ENCODE measurements around the gene PIP4K2C.

The PIP4K2C gene

DNA sequence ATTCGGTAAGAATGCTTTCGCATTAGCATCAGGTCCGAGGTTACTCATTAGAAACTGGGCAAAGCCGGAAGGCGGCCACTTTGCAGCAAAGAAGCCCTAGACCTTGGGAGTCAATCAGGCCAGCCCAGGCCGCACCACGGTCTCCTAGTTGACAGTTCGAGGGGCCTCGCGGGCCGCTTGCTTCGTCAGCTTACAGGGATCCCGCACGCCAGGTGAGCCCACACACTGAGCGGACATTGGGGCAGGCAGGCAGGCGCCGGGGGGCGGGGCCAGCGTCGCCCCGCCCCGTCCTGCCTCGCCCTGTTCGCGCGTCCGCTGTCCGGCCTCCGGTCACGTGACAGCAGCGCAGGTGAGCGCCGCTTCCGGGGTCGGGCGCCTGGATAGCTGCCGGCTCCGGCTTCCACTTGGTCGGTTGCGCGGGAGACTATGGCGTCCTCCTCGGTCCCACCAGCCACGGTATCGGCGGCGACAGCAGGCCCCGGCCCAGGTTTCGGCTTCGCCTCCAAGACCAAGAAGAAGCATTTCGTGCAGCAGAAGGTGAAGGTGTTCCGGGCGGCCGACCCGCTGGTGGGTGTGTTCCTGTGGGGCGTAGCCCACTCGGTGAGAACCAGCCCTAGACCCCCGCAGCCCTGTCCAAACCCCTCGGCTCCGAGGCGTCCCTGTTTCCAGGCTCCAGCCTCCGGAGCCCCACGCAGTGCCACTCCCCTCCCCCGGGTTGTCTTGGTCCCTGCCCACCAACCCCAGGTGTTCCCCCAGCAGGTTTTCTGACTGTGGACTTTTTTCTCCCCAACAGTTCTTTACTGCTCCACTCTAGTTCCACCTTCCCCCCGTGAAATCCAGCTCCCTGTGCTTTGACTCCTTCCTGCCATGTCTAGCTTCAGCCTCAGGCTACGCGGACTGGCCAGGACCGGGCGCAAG is at the start of gene PIP4K2C:
PIP4K2C (plus strand) TSS at position 329 of the 918 bp plus-strand sequence; CDS start at position 427, 98 bp downstream.
- peak; percentile 81 for DNase-seq

DNA sequence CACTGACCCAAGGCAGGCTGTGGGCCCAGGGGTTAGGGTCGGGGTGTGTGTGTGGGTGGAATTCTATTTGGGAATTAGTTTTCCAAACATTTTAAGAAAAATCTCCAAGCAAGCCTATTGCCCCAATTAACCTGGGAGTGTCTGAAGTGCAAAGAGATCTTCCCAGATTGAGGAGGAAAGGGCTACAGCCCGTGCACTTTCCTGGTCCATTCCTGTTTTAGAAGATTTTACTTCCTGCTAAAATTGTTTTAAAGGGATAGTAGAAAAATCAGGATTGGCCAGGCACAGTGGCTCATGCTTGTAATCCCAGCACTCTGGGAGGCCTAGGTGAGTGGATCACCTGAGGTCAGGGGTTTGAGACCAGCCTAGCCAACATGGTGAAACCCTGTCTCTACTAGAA is 49.3 kb upstream of the PIP4K2C start:
- no peak for DNase-seq

DNA sequence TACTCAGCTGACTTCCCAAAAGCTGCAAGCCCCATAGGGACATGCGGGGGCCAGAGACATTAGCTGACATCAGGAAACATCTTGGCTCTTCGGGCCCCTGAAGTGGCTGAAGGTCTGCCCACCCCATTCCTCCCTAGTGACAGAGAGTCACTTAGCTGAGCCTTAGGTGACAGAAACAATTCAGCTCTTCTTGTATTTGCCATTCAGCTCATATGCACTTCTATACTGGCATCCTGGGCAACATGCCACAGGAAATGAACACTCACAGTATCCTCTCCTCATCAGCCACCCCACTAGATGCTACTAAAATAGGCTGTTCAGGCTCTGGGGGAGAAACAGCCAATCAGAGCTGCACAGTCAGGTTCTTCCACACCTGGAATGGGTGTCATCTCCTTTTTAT is 47.4 kb upstream of the PIP4K2C start:
- DNase-seq = no peak

DNA sequence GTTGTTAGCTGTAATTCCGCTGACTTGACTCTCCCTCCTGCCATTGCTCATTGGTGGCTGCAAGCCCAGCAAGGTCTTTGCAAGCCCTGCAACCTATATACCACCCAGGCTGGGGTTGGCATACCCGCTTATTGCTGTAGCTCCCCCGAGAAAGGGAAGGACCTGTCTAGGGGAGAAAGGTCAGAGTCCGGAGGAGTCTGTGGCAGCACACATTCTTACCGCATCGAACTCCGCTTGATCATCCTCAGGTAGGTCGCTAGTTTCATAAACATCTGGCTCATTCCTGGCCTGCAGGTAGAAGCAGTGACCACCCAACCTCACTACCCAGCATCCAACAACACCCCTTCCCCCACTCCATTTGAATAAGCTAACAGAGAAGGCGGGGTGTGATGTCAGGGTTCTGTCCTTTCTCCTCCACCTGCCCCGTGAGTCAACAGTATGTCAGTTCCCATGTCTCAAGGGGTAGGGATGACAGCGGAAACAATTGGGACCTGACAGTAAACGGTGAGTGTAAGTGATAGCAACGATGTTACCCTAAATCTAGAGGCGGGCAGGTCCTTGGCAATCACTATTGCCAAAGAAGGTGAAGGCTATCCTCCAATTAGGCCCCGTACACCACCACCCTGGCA is 45.1 kb upstream of the PIP4K2C start:
- no peak for DNase-seq

DNA sequence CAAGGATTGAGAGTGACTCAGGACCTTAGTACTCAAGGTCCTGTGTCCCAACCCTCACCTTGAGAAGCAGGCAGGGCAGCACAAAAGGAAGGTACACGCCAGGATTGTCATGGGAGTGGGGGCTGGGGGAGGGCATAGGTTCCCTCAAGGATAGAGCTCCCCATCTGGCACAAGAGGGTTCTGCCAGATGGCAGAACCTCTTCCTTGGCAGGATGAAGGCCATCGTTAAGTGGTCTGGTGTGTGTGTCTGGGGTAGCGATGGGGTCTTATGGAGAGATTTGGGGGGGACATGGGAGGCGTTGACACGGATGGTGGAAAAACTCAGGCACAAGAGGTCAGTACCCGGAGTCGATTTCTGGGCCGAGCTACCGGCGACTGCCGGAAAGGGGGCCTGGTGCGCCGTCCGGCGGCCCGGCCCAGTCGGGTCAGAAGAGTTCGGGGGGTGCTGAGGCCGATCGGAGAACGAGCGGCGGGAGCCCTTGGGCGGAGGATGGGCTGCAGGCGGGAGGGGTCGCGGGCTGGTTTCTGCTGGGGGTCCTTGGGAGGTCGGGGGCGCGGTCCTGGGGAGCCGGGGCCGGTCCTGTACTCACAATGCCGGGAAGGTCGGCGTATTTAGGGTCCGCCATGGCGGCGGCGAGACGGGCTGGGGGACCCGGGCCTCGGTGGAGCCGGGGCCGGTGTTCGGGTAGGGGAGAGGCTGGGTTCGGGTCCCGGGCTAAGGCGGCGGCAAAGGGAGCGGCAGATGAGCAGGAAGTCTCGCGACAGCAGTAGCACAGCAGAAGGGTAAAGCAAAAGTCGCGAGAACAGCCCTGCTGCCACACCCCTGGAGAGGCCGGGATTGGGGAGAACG is 44.3 kb upstream of the PIP4K2C start, which contains the start of gene DCTN2:
DCTN2 (minus strand) TSS at position 755 of the 850 bp plus-strand sequence; CDS start at position 626, 129 bp downstream.
- peak; percentile 95 for DNase-seq

DNA sequence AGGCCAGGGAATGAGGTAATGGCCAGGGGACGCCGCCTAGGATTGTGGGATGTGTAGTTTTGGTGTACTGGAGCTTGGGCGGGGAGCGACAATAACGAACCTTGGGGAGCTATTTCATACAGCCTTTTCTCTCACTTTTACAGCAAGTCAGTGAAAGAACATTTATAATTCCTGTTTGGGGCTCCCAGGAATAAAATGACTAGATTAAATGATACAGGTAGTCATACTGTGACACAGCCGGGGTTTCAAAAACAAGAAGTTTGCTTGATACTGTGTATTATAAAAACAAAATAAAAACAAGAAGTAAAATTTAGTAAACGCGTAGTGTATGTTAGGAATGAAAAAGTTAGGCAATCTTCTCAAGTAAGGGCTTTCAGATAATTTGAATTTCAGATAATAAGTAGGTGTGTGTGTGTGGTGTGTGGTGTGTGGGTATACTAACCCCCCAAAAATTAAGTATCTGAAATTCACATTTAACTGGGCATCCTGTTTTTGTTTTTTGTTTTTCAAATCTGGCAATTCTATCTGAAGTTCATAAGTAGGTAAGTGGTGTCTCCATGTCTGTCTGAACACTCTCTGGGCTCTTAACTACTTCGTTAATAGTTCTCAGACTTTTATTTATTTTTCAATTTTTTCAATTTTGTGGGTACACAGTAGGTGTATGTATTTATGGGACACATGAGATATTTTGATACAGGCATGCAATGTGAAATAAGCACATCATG is 43.5 kb upstream of the PIP4K2C start:
- DNase-seq = no peak

DNA sequence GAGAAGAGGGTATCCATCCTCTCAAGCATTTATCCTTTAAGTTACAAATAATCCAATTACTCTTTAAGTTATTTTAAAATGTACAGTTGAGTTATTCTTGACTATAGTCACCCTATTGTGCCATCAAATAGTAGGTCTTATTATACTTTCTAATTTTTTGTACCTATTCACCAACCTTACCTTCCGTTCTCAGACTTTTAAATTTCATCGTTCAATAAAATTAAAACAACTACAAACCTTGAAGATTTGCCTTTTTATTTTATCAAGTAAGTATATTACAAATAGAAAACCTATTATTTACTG is 43.0 kb upstream of the PIP4K2C start:
- no peak for DNase-seq

DNA sequence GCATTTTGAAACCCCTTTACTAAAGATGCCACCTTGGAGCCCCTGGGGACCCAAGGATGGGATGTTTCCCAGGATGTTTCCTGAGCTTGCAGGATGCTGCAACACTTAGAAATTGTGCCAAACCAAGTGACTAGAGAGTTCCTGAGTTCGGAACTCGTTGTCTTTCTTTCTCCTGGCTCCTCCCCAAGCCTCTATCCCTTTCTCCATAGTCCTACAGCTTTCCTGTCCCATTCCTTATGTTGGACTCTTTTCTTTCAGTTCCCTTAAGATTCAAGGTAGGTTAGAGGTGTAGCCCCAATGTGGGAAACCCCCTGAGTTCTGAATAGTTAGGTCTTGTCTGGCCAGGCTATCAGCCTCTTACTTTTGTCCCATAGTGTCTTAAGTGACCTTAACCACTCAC is 42.5 kb upstream of the PIP4K2C start:
- DNase-seq = no peak

DNA sequence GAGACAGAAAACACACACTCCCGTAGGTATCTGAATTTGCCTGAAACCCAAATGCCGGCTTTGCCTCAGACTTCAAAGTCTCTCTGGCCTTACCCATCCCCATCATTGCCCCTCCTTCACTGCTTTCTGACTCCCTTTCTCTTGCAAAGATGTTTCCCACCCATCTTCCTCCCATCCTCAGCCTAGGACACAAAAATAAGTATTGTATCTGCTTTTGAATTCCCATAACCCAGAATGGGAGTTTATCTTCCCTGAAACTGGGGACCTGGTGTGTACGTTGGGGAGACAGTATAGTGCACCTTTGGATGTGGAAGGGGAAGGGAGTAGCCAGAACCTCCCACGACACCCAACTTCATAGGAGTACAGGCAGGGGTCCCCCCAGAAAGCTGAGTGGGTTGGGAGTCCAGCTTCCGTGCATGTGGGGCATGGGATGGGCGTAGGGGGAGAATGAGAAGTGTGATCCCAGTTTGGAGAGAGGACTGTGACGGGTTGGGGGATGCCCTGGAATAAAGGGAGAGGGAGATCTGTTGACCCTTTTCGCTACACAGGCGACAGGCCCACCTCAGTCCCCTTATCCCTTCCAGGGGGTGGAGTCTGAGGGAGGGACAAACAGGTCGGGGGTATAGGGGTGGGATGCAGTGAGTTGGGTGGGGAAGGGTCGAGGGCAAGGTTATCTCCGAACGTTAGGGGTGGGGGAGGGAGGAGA is 41.6 kb upstream of the PIP4K2C start:
- DNase-seq = no peak

DNA sequence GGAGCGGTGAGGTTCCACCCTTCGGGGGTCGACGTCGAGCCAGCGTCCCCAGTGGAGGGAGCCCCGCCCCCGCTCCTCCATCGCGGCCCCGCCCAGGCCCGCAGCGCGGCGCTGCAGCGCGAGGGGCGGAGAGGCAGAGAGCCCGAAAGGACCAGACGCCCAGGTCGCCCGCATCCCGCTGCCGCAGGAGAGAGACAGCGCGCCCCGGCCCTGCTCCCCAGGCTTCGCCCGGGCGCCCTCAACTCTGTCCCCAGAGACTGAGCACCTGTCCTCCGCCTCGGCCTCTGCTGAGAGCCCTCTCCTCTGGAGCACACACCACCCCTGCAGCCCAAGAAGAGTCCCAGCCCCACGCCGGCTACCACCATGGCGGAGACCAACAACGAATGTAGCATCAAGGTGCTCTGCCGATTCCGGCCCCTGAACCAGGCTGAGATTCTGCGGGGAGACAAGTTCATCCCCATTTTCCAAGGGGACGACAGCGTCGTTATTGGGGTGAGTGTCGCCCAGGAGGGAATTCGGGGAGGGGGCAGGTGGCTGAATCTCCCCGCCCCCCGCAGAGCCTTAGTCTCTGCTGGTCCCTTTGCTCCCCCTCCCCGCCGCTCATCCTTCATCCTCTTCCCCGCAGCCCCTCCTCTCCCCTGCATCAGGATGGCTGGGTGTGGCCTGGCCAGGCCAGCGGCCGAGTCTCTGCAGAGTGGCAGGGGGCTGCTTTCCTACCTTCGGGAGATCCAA is 40.9 kb upstream of the PIP4K2C start, which contains the start of gene KIF5A:
KIF5A (plus strand) TSS at position 136 of the 732 bp plus-strand sequence; CDS start at position 364, 228 bp downstream.
- peak; percentile 65 for DNase-seq

DNA sequence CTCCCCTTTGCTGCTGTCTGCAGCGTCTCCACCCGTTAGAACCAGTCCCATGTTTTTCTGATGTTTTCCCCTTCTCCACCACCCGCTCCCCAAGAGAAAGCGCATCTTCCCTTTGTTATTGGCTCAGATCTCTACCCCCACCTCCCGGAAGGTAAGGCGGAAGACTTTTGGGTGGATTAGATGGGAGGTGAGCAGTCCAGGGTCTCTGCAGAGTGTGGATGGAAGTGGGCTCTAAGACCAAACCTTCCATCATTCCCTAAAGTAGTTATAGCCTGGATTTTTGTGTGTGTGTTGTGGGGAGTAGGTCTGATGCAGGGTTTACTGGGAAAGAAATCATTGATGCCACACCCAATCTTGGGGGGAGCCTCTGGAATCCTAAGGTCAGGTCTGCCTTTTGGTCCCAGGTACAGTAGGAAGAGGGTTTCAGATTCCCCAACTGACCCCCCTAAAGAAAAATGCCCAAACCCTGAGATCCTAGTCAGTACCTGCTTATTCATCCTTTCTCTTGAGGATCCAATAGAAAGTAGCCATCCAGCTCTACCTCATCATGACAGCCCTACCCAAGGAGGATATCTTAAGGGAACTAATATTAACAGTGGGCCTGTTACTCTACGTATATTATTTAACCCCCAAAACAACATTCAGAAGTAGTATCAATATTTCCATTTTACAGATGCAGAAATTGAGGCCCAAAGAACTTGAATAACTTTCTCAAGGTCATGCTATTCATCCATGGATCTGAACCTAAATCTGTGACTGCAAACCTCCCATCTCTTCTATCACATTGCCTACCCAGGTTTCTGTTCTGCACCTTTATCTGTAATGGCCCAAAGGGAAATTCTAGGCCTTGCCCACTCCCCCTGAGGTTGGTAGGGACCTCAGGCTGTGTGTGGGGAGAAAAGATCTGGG is 40.1 kb upstream of the PIP4K2C start:
- no peak for DNase-seq

DNA sequence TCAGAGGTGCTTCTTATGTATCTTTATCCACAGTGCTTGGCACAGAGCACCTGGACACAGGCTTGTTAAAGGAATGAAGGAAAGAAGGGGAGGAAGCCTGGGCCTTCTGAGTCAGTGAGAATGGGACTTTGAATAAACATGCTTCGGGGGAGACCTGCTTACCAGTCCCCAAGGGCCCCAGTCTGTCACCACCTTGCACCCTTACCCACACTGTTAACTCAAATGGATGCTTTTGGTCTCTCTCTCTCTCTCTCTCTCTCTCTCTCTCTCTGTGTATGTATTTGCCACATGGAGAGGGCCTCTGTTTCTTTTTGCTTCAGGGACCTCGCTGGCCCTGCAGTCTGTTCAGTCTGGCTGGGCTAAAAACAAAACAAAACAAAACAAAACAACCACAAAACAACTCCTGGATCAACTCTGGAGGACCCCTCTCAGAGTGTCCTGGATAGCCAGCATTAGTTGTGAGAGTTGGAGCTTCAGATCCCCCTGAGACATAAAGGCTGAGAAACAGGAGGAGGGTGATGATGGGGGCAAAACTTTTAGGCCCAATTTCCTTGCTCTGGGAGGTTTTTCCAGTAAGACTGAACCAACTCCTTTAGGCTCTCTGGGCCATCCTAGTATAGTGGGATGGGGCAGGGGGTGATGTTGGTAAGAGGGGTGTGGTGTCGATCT is 39.2 kb upstream of the PIP4K2C start:
- DNase-seq = no peak

DNA sequence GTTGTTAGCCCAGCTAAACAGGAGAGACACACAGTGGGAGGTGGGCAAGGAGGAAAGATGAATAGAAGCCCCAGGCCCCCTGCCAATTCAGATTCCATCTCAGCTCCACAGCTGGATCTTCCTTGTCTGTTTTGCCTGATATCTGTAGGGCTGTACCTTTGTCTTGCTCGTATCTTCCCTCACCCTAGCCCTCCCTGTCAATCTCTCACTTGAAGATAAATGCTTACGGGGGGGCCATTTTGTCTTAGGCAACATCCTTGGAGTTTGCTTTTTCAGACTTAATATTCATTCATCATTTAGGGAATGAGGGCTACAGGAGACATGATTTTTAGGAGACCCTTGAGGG is 38.7 kb upstream of the PIP4K2C start:
- DNase-seq = no peak

DNA sequence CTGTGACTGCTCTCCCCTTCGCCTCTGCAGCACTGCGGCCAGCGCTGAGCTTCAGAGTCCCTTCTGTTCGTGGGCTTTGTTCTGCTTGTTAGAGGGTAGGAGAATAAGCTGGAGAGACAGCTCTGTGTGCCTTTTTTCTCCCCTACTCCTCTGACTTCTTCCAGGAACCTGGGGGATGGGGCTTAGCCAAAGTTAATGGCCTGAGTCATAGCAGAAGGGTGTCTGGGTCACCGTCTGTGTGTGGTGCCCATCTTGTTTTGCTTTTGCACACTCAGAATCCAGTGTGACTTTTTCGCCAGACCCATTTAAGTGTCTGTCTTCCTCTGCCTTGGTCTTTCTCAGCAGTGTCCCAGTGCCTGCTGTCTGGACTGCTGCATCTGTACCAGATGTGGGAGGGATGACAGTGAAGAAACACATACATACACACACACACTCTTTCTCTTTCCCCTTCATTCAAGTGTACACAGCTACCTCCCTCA is 38.1 kb upstream of the PIP4K2C start:
- no peak for DNase-seq

DNA sequence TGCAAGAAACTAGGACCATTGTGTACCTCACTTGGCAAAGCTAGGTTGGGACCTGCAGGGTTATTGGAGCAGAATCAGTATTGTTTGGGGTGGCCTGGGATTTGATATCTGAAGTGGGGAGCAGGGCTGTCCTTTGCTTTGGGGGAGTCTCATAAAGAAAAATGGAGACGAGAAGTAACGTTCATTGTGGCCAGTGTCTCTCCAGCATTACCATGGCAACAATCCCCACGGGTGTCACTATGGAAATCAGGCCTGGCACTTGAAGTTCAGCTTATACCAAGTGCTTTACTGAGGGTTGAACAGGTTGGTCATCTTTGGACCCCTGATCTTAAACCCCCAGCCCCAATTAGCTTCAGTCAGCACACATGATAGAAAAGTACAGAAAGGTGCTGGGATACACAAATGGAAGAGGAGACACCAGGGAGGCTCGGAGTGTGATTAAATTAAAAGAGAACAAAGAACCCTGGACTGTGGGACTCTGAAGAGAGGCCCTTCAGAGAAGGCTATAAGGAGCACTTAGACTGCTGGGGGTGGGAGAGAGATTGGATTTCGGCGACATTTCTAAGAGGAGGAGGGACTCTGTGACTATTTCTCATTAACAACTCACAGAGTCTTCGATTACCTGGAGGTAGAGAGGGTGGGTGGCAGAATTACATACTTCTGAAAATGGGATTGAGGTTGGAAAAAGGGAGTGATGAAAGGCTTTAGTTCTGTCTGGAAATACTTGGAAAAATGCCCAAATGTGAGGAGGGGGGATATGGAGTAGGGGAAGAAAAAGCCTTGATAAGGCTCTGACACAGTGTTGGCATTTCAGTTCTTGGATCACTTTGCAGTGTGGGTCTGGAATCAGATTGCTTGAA is 37.4 kb upstream of the PIP4K2C start:
- no peak for DNase-seq

DNA sequence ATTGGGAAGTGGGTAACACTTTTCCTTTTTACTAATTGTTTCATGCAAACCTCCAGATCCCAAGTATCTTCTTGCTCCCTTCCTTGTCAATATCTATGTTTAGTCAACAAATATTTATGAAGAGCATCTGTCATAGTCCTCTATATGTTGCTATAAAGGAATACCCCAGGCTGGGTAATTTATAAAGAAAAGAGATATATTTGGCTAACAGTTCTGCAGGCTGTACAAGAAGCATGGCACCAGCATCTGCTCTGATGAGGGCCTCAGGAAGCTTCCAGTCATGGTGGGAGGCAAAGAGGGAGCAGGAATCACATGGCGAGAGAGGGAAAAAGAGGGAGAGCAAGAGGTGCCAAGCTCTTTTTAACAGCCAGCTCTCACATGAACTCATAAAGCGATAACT is 36.5 kb upstream of the PIP4K2C start:
- DNase-seq = no peak

DNA sequence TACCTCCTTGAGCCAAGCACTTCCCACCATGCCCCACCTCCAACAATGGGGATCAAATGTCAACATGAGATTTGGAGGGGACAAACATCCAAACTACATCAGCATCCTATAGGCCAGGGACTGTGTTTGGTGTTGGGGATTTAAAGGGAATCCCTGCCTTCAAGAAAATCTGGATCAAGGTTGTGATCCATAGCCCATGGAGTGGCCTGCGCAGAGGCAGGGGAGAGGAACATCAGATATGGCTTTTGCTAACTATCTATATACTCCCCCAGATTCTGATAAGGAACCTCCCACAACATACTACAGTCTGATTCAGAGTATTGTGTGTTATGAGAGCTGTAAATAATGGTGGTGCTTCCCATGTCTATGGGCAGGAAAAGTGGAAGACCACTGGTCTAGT is 36.1 kb upstream of the PIP4K2C start:
- no peak for DNase-seq

DNA sequence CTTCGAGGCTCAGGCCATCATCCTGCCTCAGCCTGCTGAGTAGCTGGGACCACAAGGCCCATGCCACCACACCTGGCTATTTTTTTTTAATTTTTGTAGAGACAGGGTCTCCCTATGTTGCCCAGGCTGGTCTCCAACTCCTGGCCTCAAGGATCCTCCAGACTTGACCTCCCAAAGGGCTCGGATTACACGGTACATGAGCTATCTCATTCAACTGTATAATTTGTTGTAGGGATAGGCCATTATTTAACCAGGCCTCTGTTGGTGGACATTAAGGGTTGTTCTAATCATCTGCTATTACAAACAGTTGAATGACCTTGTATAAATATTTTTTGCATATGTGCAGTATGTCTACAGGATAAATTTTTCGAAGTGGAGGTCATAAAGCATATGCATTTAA is 32.1 kb upstream of the PIP4K2C start:
- DNase-seq = no peak
